Kidney (tissue), 14 donors: ENCODE results near the gene ITPR1. TPM values are rescaled to one million over a fixed set of nuclear protein-coding genes. Genes with fewer than 3 reads are reported as not detected.
A peak's percentile ranks its signal among the peaks of the same experiment; 100 is the strongest.

Experiments used
- DNase-seq, 5 donors: peaks; one replicate each; pipeline ENCODE4 v3.0.0-alpha.2; 2013 to 2020
- FAIRE-seq: peaks from 2 replicates; lab custom pipeline; 2012; peaks lifted over from hg19 to GRCh38; lab: Jason Lieb, UNC
- H3K27ac ChIP-seq, 2 donors: one replicate each; pipeline ENCODE4 v1.7.0; 2013; ENCODE audit warnings: low read depth in 2 of 2, low read length in 2 of 2, inconsistent platforms in 1 of 2
- H3K27me3 ChIP-seq: one replicate; pipeline ENCODE4 v1.7.1; 2013; ENCODE audit warnings: low read length, inconsistent platforms; ENCODE audit not compliant: control insufficient read depth, insufficient read depth
- H3K36me3 ChIP-seq, 3 donors: one replicate each; pipeline versions ENCODE4 v1.7.0 to v1.7.1; 2013; ENCODE audit warnings: low read length in 3 of 3, control low read depth in 1 of 3, inconsistent platforms in 1 of 3; ENCODE audit not compliant: insufficient read depth in 3 of 3, control insufficient read depth in 2 of 3
- H3K4me1 ChIP-seq, 3 donors: one replicate each; pipeline versions ENCODE4 v1.7.0 to v1.7.1; 2013; ENCODE audit warnings: low read length in 3 of 3, inconsistent platforms in 1 of 3, low read depth in 1 of 3; ENCODE audit not compliant: control insufficient read depth in 2 of 3, insufficient read depth in 2 of 3
- H3K4me3 ChIP-seq, 3 donors: one replicate each; pipeline versions ENCODE4 v1.7.0 to v1.8.1; 2013; ENCODE audit warnings: low read length in 3 of 3, control low read depth in 1 of 3, inconsistent platforms in 1 of 3
- H3K9ac ChIP-seq, 3 donors: one replicate each; pipeline versions ENCODE4 v1.7.0 to v1.7.1; 2013; ENCODE audit warnings: low read length in 3 of 3, control low read depth in 1 of 3, inconsistent platforms in 1 of 3
- H3K9me3 ChIP-seq, 3 donors: one replicate each; pipeline versions ENCODE4 v1.7.0 to v1.7.1; 2013; ENCODE audit warnings: low read length in 3 of 3, control low read depth in 1 of 3, inconsistent platforms in 1 of 3; ENCODE audit not compliant: control insufficient read depth in 2 of 3, insufficient read depth in 1 of 3
- intact Hi-C: fragments of 100-400 bp; cut with DNase I; formaldehyde crosslinking; loops from one replicate; pipeline ENCODE4 v1.11.1; 2022
- polyA plus RNA-seq: library from polyadenylated mRNA; stranded (reverse); fragments of 350-450 nt; fragmentation: Illumina TruSeq; extraction: RNeasy Lipid Tissue Mini Kit (QIAGEN cat#74804); gene quantifications from one replicate; pipeline ENCODE4 v1.2.3, GENCODE V29; 2014; ENCODE audit warnings: low read depth, low replicate concordance; ENCODE audit not compliant: insufficient read depth
- total RNA-seq: library from RNA; stranded (reverse); fragmentation: NEBNext Ultra II Directional; extraction: Animal tissue kit (Norgen Biotek cat#: 25700); gene quantifications from one replicate; pipeline ENCODE4 v1.2.1, GENCODE V29; 2021
- TF ChIP-seq, protein P1 (sequence below): IDR thresholded peaks from 3 replicates; pipeline ENCODE4 v1.5.1; 2012; ENCODE audit warnings: mild to moderate bottlenecking, moderate library complexity, borderline replicate concordance; ENCODE audit not compliant: insufficient read depth; ENCODE audit errors: extremely low read depth
- donor health status: control.
- donor health status: control.
- donor health status: control.
- donor health status: control.
- donor health status: control.
- donor health status: DM: yes; HTN: yes; CAD: no.
- donor health status: Normal renal cell carcinoma (clear cell type).

ITPR1 gene
- total and polyA plus RNA-seq, 2 donors from 2014 or later: 30.2 to 81.2 TPM

DNA sequence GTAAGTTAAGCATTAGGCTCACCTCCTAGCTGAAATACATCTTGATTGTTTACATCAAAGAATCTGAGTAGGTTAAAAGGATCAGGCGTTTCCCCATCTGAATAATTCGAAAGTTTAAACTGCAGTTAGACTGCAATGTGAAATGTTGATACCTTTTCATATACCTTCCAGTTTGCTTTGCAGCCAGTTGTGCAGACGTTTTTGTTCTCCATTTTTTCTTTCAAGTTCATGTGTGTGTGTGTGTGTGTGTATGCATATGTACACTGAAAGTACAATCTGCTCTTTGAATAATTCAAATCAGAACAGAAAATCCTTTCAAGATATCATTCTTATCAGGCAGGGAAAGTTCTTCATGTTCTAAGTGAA lies 2.9 kb downstream of the ITPR1 start:
- FAIRE-seq (no peak), DNase-seq (no peak)
- TF ChIP-seq, protein P1, sequence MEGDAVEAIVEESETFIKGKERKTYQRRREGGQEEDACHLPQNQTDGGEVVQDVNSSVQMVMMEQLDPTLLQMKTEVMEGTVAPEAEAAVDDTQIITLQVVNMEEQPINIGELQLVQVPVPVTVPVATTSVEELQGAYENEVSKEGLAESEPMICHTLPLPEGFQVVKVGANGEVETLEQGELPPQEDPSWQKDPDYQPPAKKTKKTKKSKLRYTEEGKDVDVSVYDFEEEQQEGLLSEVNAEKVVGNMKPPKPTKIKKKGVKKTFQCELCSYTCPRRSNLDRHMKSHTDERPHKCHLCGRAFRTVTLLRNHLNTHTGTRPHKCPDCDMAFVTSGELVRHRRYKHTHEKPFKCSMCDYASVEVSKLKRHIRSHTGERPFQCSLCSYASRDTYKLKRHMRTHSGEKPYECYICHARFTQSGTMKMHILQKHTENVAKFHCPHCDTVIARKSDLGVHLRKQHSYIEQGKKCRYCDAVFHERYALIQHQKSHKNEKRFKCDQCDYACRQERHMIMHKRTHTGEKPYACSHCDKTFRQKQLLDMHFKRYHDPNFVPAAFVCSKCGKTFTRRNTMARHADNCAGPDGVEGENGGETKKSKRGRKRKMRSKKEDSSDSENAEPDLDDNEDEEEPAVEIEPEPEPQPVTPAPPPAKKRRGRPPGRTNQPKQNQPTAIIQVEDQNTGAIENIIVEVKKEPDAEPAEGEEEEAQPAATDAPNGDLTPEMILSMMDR: no peak
- H3K27ac ChIP-seq: peak overlapping the region in 1 of 2 donors; percentile 36
- H3K9ac ChIP-seq: no peak overlapping the region
- H3K27me3 ChIP-seq: no peaks in the 10 kb centered on the region
- H3K4me3 ChIP-seq: peak overlapping the region in 1 of 3 donors; percentile 91
- no peaks in the 10 kb centered on the region for H3K36me3 ChIP-seq
- no peaks in the 10 kb centered on the region for H3K9me3 ChIP-seq
- H3K4me1 ChIP-seq: peaks cover 0 to 5% (median 0%) of the 10 kb centered on the region in 3 donors
- intact Hi-C loops: no loop called here

DNA sequence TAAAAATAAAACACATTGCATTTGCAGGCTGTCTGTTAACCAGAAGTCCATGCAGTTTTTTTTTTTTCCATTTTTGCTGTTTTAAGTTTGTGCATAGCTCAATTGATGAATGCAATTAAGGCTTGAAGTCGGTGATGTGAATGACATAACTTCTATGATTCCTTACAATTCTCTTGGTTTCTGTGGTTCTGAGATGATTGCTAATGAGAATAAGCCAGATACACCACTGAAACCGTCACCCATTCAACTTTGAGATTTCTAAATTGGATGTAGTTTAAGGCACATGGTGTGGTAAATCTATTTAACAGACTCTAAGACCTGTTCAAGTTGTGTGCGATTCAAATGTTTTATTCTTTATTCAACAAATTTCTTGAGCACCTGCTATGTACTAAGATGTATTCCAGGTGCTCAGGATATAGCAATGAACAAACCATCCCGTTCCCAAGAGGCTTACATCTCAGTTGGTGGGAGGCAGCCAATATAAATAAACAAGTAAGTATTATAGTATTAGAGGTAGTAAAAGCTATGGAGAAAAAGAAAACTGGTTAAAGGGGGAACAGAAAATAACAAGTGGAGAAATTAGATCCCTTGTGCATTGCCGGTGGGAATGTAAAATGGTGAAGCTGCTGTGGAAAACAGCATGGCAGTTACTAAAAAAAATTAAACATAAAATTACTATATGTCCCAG lies 4.0 kb downstream of the ITPR1 start:
- H3K36me3 ChIP-seq: no peaks in the 10 kb centered on the region
- DNase-seq (no peak), FAIRE-seq (no peak)
- TF ChIP-seq, protein P1: no peak
- H3K27me3 ChIP-seq: no peaks in the 10 kb centered on the region
- H3K9me3 ChIP-seq: no peaks in the 10 kb centered on the region
- H3K27ac ChIP-seq: no peak overlapping the region
- no peak overlapping the region for H3K9ac ChIP-seq
- no peak overlapping the region for H3K4me3 ChIP-seq
- peaks cover 0 to 10% (median 0%) of the 10 kb centered on the region in 3 donors for H3K4me1 ChIP-seq
- intact Hi-C loops: no loop called here

DNA sequence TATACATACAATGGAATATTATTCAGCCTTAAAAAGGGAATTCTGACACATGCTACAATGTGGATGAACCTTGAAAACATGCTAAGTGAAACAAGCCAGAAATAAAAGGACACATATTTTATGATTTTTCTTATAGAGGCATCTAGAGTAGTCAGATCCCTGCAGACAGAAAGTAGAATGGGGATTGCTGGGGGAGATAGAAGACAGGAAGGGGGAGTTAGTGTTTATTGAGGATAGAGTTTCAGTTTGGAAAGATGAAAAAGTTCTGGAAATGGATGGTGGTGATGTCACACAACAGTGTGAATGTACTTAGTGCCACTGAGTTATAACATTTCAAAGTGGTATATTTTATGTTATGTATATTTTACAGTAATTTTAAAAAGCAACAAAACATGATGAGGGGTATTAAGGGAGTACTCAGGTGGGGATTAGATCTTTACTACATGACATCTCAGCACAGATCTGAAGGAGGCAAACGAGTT lies 4.7 kb downstream of the ITPR1 start:
- H3K27ac ChIP-seq: no peak overlapping the region
- H3K4me1 ChIP-seq: peaks cover 0 to 10% (median 0%) of the 10 kb centered on the region in 3 donors
- TF ChIP-seq, protein P1: no peak
- DNase-seq (no peak), FAIRE-seq (no peak)
- H3K9ac ChIP-seq: no peak overlapping the region
- intact Hi-C loops: no loop called here
- H3K9me3 ChIP-seq: no peaks in the 10 kb centered on the region
- H3K4me3 ChIP-seq: no peak overlapping the region
- H3K36me3 ChIP-seq: no peaks in the 10 kb centered on the region
- H3K27me3 ChIP-seq: no peaks in the 10 kb centered on the region

DNA sequence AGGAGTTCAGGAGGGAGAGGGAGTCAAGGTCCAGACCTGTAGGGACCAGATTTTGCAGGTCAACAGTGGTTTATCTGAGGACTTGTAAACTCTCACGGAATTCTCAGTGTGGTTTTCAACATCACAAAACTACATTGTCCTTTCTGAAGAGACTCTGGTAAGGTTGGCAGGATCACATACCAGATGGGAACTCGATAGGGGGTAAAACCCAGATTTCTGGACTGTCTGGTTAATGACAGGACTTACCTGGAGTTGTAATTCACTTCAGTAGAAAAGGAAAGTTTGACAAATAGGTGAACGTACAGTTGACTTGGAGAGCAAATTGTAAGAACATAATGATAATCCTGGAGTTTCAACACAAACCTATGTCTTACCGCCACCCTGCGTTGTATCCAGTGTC lies 5.3 kb downstream of the ITPR1 start:
- DNase-seq (no peak), FAIRE-seq (no peak)
- Histone ChIP-seq H3K36me3 (no peaks in the 10 kb centered on the region), H3K9ac (no peak overlapping the region), H3K4me3 (peak overlapping the region in 1 of 3 donors; percentile 4), H3K4me1 (peaks cover 0 to 10% (median 0%) of the 10 kb centered on the region in 3 donors), H3K9me3 (no peaks in the 10 kb centered on the region), H3K27me3 (no peaks in the 10 kb centered on the region), H3K27ac (peak overlapping the region in 1 of 2 donors; percentile 35)
- TF ChIP-seq, protein P1: no peak
- intact Hi-C loops: no loop called here
